Stimulated activated CD4-positive, alpha-beta T cell treated with anti-CD3 and anti-CD28 coated beads, Interleukin-1b, Interleukin-23, amount 100 ng/mL, for 4 hours (primary cell): Measurements from ENCODE around the gene ALKAL2.

Source experiments
- DNase-seq, 2 donors: peaks; one replicate each; pipeline ENCODE4 v3.0.0-alpha.2; 2020; ENCODE audit warnings: low read depth in 2 of 2

The ALKAL2 gene

GRCh38 chr2:246489-247144 lies 41.3 kb downstream of the ALKAL2 start:
- DNase-seq, result peak in 1 of 2 donors; percentile 30

GRCh38 chr2:244547-244946 lies 43.3 kb downstream of the ALKAL2 start:
- DNase-seq, result no peak

GRCh38 chr2:238869-239268 lies 49.0 kb downstream of the ALKAL2 start:
- no peak for DNase-seq

- no peak for DNase-seq
Measured at GRCh38 chr2:238431-238830, 49.5 kb downstream of the ALKAL2 start.

GRCh38 chr2:237878-238277 lies 50.0 kb downstream of the ALKAL2 start:
- DNase-seq, result no peak

- no peak for DNase-seq
Measured at GRCh38 chr2:236993-237539, 50.8 kb downstream of the ALKAL2 start.

- DNase-seq, result no peak
Measured at GRCh38 chr2:234421-234820, 53.5 kb downstream of the ALKAL2 start.

- no peak for DNase-seq
Measured at GRCh38 chr2:233030-233429, 54.9 kb downstream of the ALKAL2 start.

- DNase-seq, result no peak
Measured at GRCh38 chr2:231521-232185, 56.2 kb downstream of the ALKAL2 start.
